ENCODE data around the gene PER1. TPM values are rescaled to one million over a fixed set of nuclear protein-coding genes. Genes with fewer than 3 reads are reported as not detected.

Gene PER1
- total and polyA plus RNA-seq, 9 of the 15 experiments (the other 6 are each of a cell fraction or from before 2014, with no cell fraction given) = 0.13 to 26.0 (median 3.4) TPM

DNA sequence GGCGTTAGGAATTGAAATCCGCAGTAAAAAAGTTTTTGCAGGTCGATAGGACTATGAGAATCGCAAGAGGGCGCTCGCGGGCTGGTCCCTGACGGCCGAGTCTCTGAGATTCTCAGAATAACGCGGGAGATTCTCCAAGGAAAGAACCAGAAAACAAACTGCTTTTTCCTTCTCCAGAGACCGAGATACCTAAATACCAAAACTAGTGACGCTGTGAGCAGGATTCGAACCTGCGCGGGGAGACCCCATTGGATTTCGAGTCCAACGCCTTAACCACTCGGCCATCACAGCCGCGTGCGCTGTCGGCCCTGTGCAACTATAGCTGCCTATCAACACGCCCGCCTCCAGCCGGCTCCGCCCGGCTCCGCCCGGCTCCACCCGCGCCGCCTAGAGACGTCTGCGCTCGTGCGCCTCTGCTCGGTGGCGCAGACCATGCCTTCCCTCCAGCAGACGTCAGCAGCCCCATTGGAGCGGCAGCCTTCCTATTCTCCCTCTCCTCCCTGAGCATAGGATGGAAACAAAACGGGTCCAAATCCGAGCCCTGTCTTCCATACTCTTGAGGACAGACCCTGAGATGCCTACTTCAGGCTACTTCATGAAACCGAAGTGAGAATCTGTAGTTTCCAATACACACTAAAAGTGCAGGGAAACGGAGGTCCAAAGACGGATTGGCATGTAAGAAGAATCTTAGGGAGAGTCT lies 13.4 kb downstream of the PER1 start (continued):
- TF ChIP-seq PRDM10 (IDR thresholded peaks at IDR 0.05; ENCODE audit: partially characterized antibody) = peak; percentile 43
- TF ChIP-seq EGR1 (conservative IDR thresholded peaks at IDR 0.05) = peak; percentile 40; the same call in 1 of the 2 replicates
- peak; percentile 44; the same call in 1 of the 2 replicates for TF ChIP-seq BCOR (IDR thresholded peaks at IDR 0.05)
- no peak for TF ChIP-seq NUFIP1 (IDR thresholded peaks at IDR 0.05; ENCODE audit: partially characterized antibody)
- 0 out of 2 replicates have a peak, but pooled peaks have one; percentile 63 for TF ChIP-seq ETS1 (conservative IDR thresholded peaks at IDR 0.05; ENCODE audit: control insufficient read depth, low read depth, low read length)
- TF ChIP-seq MXD1 (CRISPR knock-in tag; IDR thresholded peaks at IDR 0.05; ENCODE audit: borderline replicate concordance, poor library complexity, severe bottlenecking) = no peak
- no peak for TF ChIP-seq SAP30 (IDR thresholded peaks at IDR 0.05; ENCODE audit: borderline replicate concordance, insufficient read depth, low read depth, low read length, poor library complexity, severe bottlenecking)
- TF ChIP-seq BCL6 (CRISPR knock-in tag; IDR thresholded peaks at IDR 0.05) = no peak
- TF ChIP-seq ZBTB43 (CRISPR knock-in tag; IDR thresholded peaks at IDR 0.05) = no peak
- no peak for TF ChIP-seq HMG20A (CRISPR knock-in tag; conservative IDR thresholded peaks at IDR 0.05)
- TF ChIP-seq ZNF184 (CRISPR knock-in tag; IDR thresholded peaks at IDR 0.05) = no peak
- no peak for TF ChIP-seq TAF7 (tag; IDR thresholded peaks at IDR 0.05)
- TF ChIP-seq THAP12 (CRISPR knock-in tag; IDR thresholded peaks at IDR 0.05) = 0 out of 2 replicates have a peak, but pooled peaks have one; percentile 18
- peak; percentile 32 to 56; a peak in 1 of 4 replicates for TF ChIP-seq SIN3A (IDR thresholded peaks at IDR 0.05; ENCODE audit: borderline replicate concordance in 2 of 2, control insufficient read depth in 1 of 2, low read depth in 2 of 2, low read length in 2 of 2)
- no peak for TF ChIP-seq ZC3H8 (IDR thresholded peaks at IDR 0.05)
- peak; percentile 60; the same call in 1 of the 2 replicates for TF ChIP-seq RFX5 (IDR thresholded peaks at IDR 0.05; ENCODE audit: low read depth, low read length)
- TF ChIP-seq ASH1L (IDR thresholded peaks at IDR 0.05; ENCODE audit: borderline replicate concordance, low read depth, partially characterized antibody) = no peak
- no peak for TF ChIP-seq EHMT2 (IDR thresholded peaks at IDR 0.05)

Measured in K562 (cell line).